ENCODE results near the gene P3H1.

Gene P3H1

DNA sequence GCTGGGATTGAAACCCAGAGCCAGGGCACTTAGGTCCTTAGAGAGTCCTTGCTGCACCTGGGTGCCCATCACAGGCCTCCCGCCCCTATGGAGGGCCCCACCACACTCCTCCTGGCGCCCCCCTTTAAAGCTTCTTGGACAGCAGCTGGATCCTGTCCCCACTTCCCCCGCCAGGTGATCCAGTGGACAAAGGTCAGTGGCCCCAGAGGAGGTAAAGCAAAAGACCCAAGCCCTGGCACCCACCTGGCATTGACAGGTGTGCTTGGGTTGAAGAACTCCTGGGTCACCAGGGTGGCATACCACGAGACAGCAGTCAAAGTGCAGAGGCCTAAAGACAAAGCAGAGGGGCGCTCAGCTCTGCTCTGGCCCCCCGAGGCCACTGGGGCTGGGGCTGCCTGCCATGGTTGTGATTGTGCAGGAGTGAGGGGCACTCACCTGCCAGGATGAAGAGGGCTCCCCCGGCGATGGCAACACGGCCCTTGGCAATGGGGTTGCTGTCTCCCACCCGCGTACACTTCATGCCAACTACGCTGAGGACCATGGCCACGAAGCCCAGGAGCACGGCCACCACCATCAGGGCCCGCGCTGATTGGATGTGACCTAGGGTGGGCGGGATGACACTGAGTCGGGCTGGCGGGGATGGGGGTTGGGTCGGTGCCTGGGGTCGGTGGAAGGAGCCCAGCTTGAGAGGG is 28.7 kb downstream of the P3H1 start:
- no peak for TF ChIP-seq CTCF (IDR thresholded peaks at IDR 0.05; ENCODE audit: insufficient read depth, low read length, poor library complexity, severe bottlenecking)
- Histone ChIP-seq H3K27me3 (replicated peaks; ENCODE audit: control insufficient read depth, insufficient read depth, low read length) (no peaks in the 10 kb centered on the region), H3K4me3 (replicated peaks; ENCODE audit: low read depth, low read length) (no peak overlapping the region), H3K36me3 (ENCODE audit: control insufficient read depth, insufficient read depth, low read length) (no peaks in the 10 kb centered on the region)
- DNase-seq (ENCODE audit: extremely low read depth, insufficient read length) = no peak

DNA sequence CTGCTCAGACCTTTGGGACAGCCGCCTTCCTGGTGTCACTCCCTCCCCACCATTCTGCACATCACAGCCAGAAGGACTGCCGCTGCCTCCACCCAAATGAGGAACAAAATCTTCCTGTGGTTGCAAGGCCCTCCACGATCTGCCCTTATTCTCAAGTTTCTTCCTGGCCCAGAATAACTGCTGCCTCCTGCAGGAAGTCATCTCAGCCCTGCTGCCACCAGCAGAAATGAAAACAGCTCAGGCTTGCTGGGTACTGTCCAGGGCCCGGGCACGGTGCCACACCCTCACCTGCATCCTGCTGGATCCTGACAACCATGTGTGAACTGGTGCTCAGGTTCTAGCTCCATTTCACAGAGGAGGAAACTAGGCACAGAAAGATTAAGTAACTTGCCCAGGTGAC is 29.6 kb downstream of the P3H1 start:
- Histone ChIP-seq H3K27me3 (replicated peaks; ENCODE audit: control insufficient read depth, insufficient read depth, low read length) (no peaks in the 10 kb centered on the region), H3K4me3 (replicated peaks; ENCODE audit: low read depth, low read length) (no peak overlapping the region), H3K36me3 (ENCODE audit: control insufficient read depth, insufficient read depth, low read length) (no peaks in the 10 kb centered on the region)
- DNase-seq (ENCODE audit: extremely low read depth, insufficient read length) = peak; percentile 29
- peak; percentile 36 for TF ChIP-seq CTCF (IDR thresholded peaks at IDR 0.05; ENCODE audit: insufficient read depth, low read length, poor library complexity, severe bottlenecking)

GRCh38 chr1:42736571-42737200 is 30.1 kb downstream of the P3H1 start:
- no peak for TF ChIP-seq CTCF (IDR thresholded peaks at IDR 0.05; ENCODE audit: insufficient read depth, low read length, poor library complexity, severe bottlenecking)
- H3K27me3 ChIP-seq (replicated peaks; ENCODE audit: control insufficient read depth, insufficient read depth, low read length) = no peaks in the 10 kb centered on the region
- H3K36me3 ChIP-seq (ENCODE audit: control insufficient read depth, insufficient read depth, low read length) = no peaks in the 10 kb centered on the region
- no peak overlapping the region for H3K4me3 ChIP-seq (replicated peaks; ENCODE audit: low read depth, low read length)
- no peak for DNase-seq (ENCODE audit: extremely low read depth, insufficient read length)

GRCh38 chr1:42736152-42736551 is 30.7 kb downstream of the P3H1 start:
- peak; percentile 21 for TF ChIP-seq CTCF (IDR thresholded peaks at IDR 0.05; ENCODE audit: insufficient read depth, low read length, poor library complexity, severe bottlenecking)
- DNase-seq (ENCODE audit: extremely low read depth, insufficient read length) = no peak
- no peak overlapping the region for H3K4me3 ChIP-seq (replicated peaks; ENCODE audit: low read depth, low read length)
- H3K36me3 ChIP-seq (ENCODE audit: control insufficient read depth, insufficient read depth, low read length) = no peaks in the 10 kb centered on the region
- H3K27me3 ChIP-seq (replicated peaks; ENCODE audit: control insufficient read depth, insufficient read depth, low read length) = no peaks in the 10 kb centered on the region

GRCh38 chr1:42735477-42736105 is 31.2 kb downstream of the P3H1 start:
- DNase-seq (ENCODE audit: extremely low read depth, insufficient read length) = no peak
- Histone ChIP-seq H3K36me3 (ENCODE audit: control insufficient read depth, insufficient read depth, low read length) (no peaks in the 10 kb centered on the region), H3K4me3 (replicated peaks; ENCODE audit: low read depth, low read length) (no peak overlapping the region), H3K27me3 (replicated peaks; ENCODE audit: control insufficient read depth, insufficient read depth, low read length) (no peaks in the 10 kb centered on the region)
- TF ChIP-seq CTCF (IDR thresholded peaks at IDR 0.05; ENCODE audit: insufficient read depth, low read length, poor library complexity, severe bottlenecking) = no peak

Data from GM06990 (cell line).